ENCODE results near the gene A2M. TPM values are rescaled to one million over a fixed set of nuclear protein-coding genes. Genes with fewer than 3 reads are reported as not detected.

The A2M gene
- total RNA-seq, 2 donors from 2014 or later: 105 to 201 TPM

DNA sequence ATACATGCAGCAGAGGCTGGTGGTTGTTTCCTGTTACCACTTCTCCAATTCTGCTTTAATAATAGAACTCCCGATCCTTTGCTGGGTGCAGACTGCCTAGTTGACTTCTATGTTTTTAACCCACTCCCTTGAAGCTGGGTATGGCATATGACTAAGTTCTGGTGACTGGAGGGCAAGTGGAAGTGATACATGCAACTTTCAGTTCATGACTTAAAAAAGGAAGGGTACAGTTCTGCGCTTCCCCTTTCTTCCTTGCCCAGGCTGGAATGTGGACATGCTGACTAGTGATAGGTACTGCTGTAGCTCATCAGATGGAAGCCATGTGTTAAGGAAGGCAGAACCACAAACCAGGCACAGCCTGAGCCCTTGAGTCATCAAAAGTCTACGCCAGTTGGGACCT lies 2.4 kb upstream of the A2M start:
- Histone ChIP-seq H3K9ac (ENCODE audit: low read depth in 2 of 2, low read length in 2 of 2) (no peak overlapping the region), H3K36me3 (no peaks in the 10 kb centered on the region), H3K9me3 (no peaks in the 10 kb centered on the region), H3K27me3 (no peaks in the 10 kb centered on the region), H3K4me1 (no peaks in the 10 kb centered on the region), H3K27ac (no peak overlapping the region), H3K4me3 (no peak overlapping the region)
- no peak for DNase-seq
- TF ChIP-seq, protein P1, sequence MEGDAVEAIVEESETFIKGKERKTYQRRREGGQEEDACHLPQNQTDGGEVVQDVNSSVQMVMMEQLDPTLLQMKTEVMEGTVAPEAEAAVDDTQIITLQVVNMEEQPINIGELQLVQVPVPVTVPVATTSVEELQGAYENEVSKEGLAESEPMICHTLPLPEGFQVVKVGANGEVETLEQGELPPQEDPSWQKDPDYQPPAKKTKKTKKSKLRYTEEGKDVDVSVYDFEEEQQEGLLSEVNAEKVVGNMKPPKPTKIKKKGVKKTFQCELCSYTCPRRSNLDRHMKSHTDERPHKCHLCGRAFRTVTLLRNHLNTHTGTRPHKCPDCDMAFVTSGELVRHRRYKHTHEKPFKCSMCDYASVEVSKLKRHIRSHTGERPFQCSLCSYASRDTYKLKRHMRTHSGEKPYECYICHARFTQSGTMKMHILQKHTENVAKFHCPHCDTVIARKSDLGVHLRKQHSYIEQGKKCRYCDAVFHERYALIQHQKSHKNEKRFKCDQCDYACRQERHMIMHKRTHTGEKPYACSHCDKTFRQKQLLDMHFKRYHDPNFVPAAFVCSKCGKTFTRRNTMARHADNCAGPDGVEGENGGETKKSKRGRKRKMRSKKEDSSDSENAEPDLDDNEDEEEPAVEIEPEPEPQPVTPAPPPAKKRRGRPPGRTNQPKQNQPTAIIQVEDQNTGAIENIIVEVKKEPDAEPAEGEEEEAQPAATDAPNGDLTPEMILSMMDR (IDR thresholded peaks at IDR 0.05): no peak
- intact Hi-C loops (cut with DNase I): no loop called here

DNA sequence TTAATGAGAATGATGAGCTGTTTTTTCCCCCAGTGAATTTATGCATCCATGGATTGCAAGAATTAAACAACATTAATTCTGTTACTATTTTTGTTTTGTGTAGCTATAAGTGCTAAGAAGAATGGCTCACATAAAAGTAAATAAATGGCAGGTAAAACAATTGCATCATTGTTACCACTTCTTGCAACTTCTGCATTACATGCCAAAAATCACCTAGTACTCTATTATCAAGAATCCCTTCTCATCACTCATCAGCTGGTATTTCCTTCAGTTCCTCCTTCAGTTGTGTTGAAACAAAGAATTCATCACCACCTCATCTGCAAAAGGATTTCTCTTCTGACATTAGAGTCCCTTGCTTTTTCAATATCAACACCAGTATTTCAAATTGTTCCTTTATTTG lies 773 bp downstream of the A2M start:
- Histone ChIP-seq H3K9ac (ENCODE audit: low read depth in 2 of 2, low read length in 2 of 2) (no peak overlapping the region), H3K4me1 (no peaks in the 10 kb centered on the region)
- intact Hi-C loops (cut with DNase I): no loop called here

DNA sequence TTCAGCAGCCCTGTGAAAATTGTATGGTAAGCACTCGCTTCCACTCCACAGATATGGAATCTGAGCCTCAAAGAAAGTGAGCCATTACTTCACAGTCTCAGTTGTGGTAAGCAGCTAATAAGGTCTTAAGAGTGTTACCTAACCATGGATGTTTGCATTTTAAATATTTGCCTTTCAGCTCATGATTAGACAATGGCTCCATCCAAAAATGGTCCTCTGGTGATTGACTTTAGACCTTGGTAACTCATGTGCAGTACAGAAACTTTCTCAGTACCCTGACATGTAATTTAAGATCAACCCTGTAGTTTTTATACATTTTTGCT lies 1.8 kb downstream of the A2M start:
- Histone ChIP-seq H3K4me1 (no peaks in the 10 kb centered on the region), H3K9ac (ENCODE audit: low read depth in 2 of 2, low read length in 2 of 2) (no peak overlapping the region)

More for the DNA sequence above, 773 bp downstream of the A2M start:
- Histone ChIP-seq H3K4me3 (peak overlapping the region; percentile 21), H3K36me3 (no peaks in the 10 kb centered on the region), H3K9me3 (no peaks in the 10 kb centered on the region), H3K27me3 (no peaks in the 10 kb centered on the region), H3K27ac (peak overlapping the region; percentile 77)
- TF ChIP-seq, protein P1 (IDR thresholded peaks at IDR 0.05): no peak
- no peak for DNase-seq

DNA sequence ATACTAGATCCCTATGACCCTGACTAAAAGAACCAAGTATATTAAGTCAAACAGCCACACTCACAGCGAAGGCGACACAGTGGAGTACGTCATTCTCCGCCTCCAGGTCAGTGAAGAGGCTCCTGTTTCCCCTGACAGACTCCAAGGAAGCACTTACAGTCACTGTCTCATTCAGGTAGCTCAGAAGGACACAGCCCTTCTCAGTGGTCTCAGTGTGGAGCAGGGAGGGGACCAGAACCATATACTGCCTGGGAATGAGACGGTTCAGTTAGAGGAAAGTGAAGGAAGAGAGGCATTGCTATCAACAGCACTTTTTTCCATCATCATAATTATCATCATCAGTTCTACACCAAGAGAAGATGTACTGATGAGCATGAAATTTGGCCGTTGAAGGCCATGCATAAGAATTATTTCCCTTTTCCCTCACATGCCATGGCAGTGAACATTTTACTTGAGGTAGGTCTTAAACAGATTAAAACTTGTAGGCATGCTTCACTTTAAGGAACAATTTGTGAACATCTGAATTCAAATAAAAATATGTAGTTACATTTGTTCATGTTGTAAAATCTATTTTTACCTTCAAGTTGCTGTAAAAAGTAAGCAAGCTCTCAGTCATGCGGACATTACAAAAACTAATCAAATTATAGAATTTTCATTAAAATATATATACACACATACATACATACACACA lies 2.3 kb downstream of the A2M start:
- H3K9me3 ChIP-seq: no peaks in the 10 kb centered on the region

More for the DNA sequence above, 1.8 kb downstream of the A2M start:
- Histone ChIP-seq H3K27me3 (no peaks in the 10 kb centered on the region), H3K4me3 (peak overlapping the region; percentile 21), H3K36me3 (no peaks in the 10 kb centered on the region), H3K27ac (no peak overlapping the region), H3K9me3 (no peaks in the 10 kb centered on the region)
- TF ChIP-seq, protein P1 (IDR thresholded peaks at IDR 0.05): no peak
- DNase-seq: no peak
- intact Hi-C loops (cut with DNase I): no loop called here

DNA sequence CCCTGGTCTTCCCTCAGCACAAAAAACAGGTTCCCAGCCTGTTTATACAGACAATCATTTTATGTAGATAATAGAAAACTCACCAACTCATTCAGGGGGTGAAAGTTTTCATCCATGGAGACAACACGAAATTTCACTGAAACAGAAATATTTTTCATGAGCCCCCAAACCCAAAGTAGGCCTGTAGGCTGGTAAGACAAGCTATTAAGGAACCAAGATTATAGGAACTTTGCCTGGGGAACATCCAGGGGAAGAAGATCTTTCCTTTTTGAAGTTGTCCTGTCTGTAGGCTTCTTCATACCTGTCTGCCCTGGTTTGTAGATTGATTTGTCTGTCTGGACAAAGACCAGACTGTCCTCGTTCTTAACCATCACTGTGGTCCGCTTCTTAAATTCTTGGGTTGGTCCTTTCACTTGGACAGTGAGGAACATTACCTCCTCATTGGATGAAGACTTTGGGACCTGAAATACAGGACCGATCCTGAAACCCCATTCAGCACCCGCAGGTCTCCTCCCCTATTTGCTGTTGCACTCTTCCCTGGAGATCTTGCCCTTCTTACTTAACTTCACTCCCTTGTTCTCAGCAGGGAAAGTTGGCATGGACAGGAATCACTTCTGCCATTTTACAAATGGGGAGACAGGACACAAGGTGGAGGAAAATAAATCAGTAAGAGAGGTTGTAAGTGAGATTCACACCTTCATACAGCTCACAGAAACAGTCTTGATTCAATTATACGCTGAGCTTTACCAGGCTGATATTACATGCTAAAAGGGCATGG lies 3.5 kb downstream of the A2M start:
- no peak overlapping the region for H3K27ac ChIP-seq
- H3K9ac ChIP-seq (ENCODE audit: low read depth in 2 of 2, low read length in 2 of 2): no peak overlapping the region
- H3K4me3 ChIP-seq: no peak overlapping the region
- no peaks in the 10 kb centered on the region for H3K36me3 ChIP-seq
- intact Hi-C loops (cut with DNase I): no loop called here
- no peaks in the 10 kb centered on the region for H3K27me3 ChIP-seq
- DNase-seq: no peak
- H3K9me3 ChIP-seq: no peaks in the 10 kb centered on the region
- H3K4me1 ChIP-seq: no peaks in the 10 kb centered on the region
- TF ChIP-seq, protein P1 (IDR thresholded peaks at IDR 0.05): no peak

More for the DNA sequence above, 2.3 kb downstream of the A2M start:
- H3K36me3 ChIP-seq: no peaks in the 10 kb centered on the region
- H3K4me3 ChIP-seq: peak overlapping the region; percentile 21
- H3K4me1 ChIP-seq: no peaks in the 10 kb centered on the region
- TF ChIP-seq, protein P1 (IDR thresholded peaks at IDR 0.05): no peak
- intact Hi-C loops (cut with DNase I): no loop called here
- H3K27ac ChIP-seq: no peak overlapping the region
- H3K9ac ChIP-seq (ENCODE audit: low read depth in 2 of 2, low read length in 2 of 2): peak overlapping the region; percentile 1 to 15
- no peak for DNase-seq
- H3K27me3 ChIP-seq: no peaks in the 10 kb centered on the region

Measured in colonic mucosa (tissue), 4 donors.